Panc1 (cell line): Measurements from ENCODE around the gene PXT1. TPM values are rescaled to one million over a fixed set of nuclear protein-coding genes. Genes with fewer than 3 reads are reported as not detected.

ENCODE experiments used
- ATAC-seq: fragments of 200-7000 bp; cut with Tn5 transposase; 2 replicates; pipeline ENCODE4 v1.9.1; 2020; ENCODE audit warnings: mild to moderate bottlenecking, moderate library complexity
- BruUV-seq: library from RNA; stranded (reverse); fragments of 400-500 nt; replicated peaks from 2 replicates; lab custom pipeline; 2021; lab: Mats Ljungman, UMichigan
- CTCF ChIA-PET: fragments of 300-600 bp; sonication (Branson Sonifier 250); formaldehyde crosslinking; loops from one replicate; lab custom pipeline; 2022; ENCODE audit warnings: antibody characterized with exemption; lab: Charles Lee
- POLR2A ChIA-PET: fragments of 300-600 bp; sonication (Branson Sonifier 250); formaldehyde crosslinking; loops from one replicate; lab custom pipeline; 2022; ENCODE audit warnings: antibody characterized with exemption; lab: Charles Lee
- DNase-seq: peaks from one replicate; pipeline ENCODE4 v3.0.0-alpha.2; 2010; ENCODE audit warnings: low read depth, low spot score
- H3K27ac ChIP-seq: 2 replicates; pipeline ENCODE4 v1.5.1; 2011; ENCODE audit warnings: mild to moderate bottlenecking, low read length, inconsistent platforms
- H3K27me3 ChIP-seq: fragments of 200-500 bp; sonication (Bioruptor generic); 2 replicates; pipeline ENCODE4 v1.6.0; 2014; ENCODE audit warnings: low read length, inconsistent platforms; ENCODE audit not compliant: control insufficient read depth, insufficient read depth
- H3K36me3 ChIP-seq: fragments of 200-500 bp; sonication (Bioruptor generic); 2 replicates; pipeline ENCODE4 v1.5.1; 2014; ENCODE audit warnings: inconsistent platforms, mild to moderate bottlenecking, low read length, moderate library complexity; ENCODE audit not compliant: control insufficient read depth, insufficient read depth
- H3K4me1 ChIP-seq: 2 replicates; pipeline ENCODE4 v1.5.1; 2011; ENCODE audit warnings: inconsistent platforms, mild to moderate bottlenecking, low read length, moderate library complexity; ENCODE audit not compliant: control insufficient read depth, insufficient read depth
- H3K4me3 ChIP-seq, 2 experiments: 2 replicates each; pipeline ENCODE4 v1.5.1; 2011 to 2012; ENCODE audit warnings: low read depth in 2 of 2, low read length in 2 of 2, mild to moderate bottlenecking in 2 of 2, inconsistent platforms in 1 of 2, moderate library complexity in 1 of 2
- H3K9me3 ChIP-seq: fragments of 200-500 bp; sonication (Bioruptor generic); 2 replicates; pipeline ENCODE4 v1.5.1; 2014; ENCODE audit warnings: low read depth, mild to moderate bottlenecking, inconsistent platforms, low read length, moderate library complexity; ENCODE audit not compliant: control insufficient read depth, insufficient read depth
- CTCF ChIP-seq: fragments of 450-650 bp; IDR thresholded peaks from 2 replicates; pipeline ENCODE4 v1.5.1; 2017; ENCODE audit warnings: mild to moderate bottlenecking
- POLR2AphosphoS5 ChIP-seq: IDR thresholded peaks from 2 replicates; pipeline ENCODE4 v1.6.1; 2012; ENCODE audit warnings: mild to moderate bottlenecking, low read depth, low read length, moderate library complexity
- SIN3A ChIP-seq: IDR thresholded peaks from 2 replicates; pipeline ENCODE4 v1.6.1; 2012; ENCODE audit warnings: low read depth, mild to moderate bottlenecking, low read length, moderate library complexity, borderline replicate concordance; ENCODE audit not compliant: insufficient read depth
- TCF7L2 ChIP-seq: IDR thresholded peaks from 2 replicates; pipeline ENCODE4 v1.6.1; 2011; ENCODE audit warnings: mild to moderate bottlenecking, low read depth, low read length, inconsistent platforms
- in situ Hi-C: cut with HindIII; loops from 2 replicates; pipeline ENCODE4 v1.10.0; 2016; ENCODE audit warnings: low sequenced_read_pairs, low pct_unique_long_range_greater_than_20kb
- intact Hi-C: fragments of 100-400 bp; cut with micrococcal nuclease; formaldehyde crosslinking; loops from one replicate; pipeline ENCODE4 v1.10.0; 2022; ENCODE audit not compliant: unreplicated experiment
- total RNA-seq: library from RNA; stranded (reverse); gene quantifications from one replicate; pipeline ENCODE4 v1.2.1, GENCODE V29; 2021; ENCODE audit not compliant: unreplicated experiment
- TF ChIP-seq, protein P1 (sequence below), 2 experiments: IDR thresholded peaks; 2 replicates each; pipeline ENCODE4 v1.6.1; 2011 to 2012; ENCODE audit warnings: low read depth in 2 of 2, control low read depth in 1 of 2, low read length in 1 of 2, mild to moderate bottlenecking in 1 of 2, moderate library complexity in 1 of 2; ENCODE audit not compliant: insufficient read depth in 1 of 2

The PXT1 gene
- total RNA-seq, 1 experiment from 2014 or later = not detected

- Histone ChIP-seq H3K36me3 (no peaks in the 10 kb centered on the region), H3K27me3 (no peaks in the 10 kb centered on the region), H3K27ac (no peak overlapping the region), H3K4me1 (no peaks in the 10 kb centered on the region), H3K4me3 (no peak overlapping the region), H3K9me3 (no peaks in the 10 kb centered on the region)
- DNase-seq (no peak), ATAC-seq (no peak)
- in situ Hi-C loops = no loop called here
- CTCF ChIA-PET = no interaction called here
- no TSS peak for BruUV-seq
- intact Hi-C loops = no loop called here
- POLR2A ChIA-PET = no interaction called here
- TF ChIP-seq CTCF = no peak
Observed at GRCh38 chr6:36378243-36378920, 64.3 kb downstream of the PXT1 start.

GRCh38 chr6:36377594-36377993, 65.1 kb downstream of the PXT1 start:
- Histone ChIP-seq H3K27ac (no peak overlapping the region), H3K36me3 (no peaks in the 10 kb centered on the region), H3K9me3 (no peaks in the 10 kb centered on the region), H3K4me1 (no peaks in the 10 kb centered on the region), H3K27me3 (no peaks in the 10 kb centered on the region), H3K4me3 (no peak overlapping the region)
- no peak for ATAC-seq
- ChIA-PET POLR2A (no interaction called here), CTCF (no interaction called here)
- no peak for DNase-seq
- in situ Hi-C loops = no loop called here
- BruUV-seq = no TSS peak
- no peak for TF ChIP-seq SIN3A
- no peak for TF ChIP-seq TCF7L2
- TF ChIP-seq, protein P1, sequence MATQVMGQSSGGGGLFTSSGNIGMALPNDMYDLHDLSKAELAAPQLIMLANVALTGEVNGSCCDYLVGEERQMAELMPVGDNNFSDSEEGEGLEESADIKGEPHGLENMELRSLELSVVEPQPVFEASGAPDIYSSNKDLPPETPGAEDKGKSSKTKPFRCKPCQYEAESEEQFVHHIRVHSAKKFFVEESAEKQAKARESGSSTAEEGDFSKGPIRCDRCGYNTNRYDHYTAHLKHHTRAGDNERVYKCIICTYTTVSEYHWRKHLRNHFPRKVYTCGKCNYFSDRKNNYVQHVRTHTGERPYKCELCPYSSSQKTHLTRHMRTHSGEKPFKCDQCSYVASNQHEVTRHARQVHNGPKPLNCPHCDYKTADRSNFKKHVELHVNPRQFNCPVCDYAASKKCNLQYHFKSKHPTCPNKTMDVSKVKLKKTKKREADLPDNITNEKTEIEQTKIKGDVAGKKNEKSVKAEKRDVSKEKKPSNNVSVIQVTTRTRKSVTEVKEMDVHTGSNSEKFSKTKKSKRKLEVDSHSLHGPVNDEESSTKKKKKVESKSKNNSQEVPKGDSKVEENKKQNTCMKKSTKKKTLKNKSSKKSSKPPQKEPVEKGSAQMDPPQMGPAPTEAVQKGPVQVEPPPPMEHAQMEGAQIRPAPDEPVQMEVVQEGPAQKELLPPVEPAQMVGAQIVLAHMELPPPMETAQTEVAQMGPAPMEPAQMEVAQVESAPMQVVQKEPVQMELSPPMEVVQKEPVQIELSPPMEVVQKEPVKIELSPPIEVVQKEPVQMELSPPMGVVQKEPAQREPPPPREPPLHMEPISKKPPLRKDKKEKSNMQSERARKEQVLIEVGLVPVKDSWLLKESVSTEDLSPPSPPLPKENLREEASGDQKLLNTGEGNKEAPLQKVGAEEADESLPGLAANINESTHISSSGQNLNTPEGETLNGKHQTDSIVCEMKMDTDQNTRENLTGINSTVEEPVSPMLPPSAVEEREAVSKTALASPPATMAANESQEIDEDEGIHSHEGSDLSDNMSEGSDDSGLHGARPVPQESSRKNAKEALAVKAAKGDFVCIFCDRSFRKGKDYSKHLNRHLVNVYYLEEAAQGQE (IDR thresholded peaks at IDR 0.05; ENCODE audit: insufficient read depth in 1 of 2, low read depth in 2 of 2, low read length in 1 of 2) = no peak
- TF ChIP-seq CTCF = no peak
- TF ChIP-seq POLR2AphosphoS5 = no peak
- intact Hi-C loops = no loop called here
